ENCODE measurements around the gene LAT.

GRCh38 chr16:29011851-29012250 is 27.0 kb downstream of the LAT start:
- no peak for TF ChIP-seq FOXM1 (IDR thresholded peaks at IDR 0.05; ENCODE audit: borderline replicate concordance)
- no peak for TF ChIP-seq BHLHE40 (IDR thresholded peaks at IDR 0.05; ENCODE audit: borderline replicate concordance)
- no peak for TF ChIP-seq PKNOX1 (IDR thresholded peaks at IDR 0.05)
- TF ChIP-seq FOXK2 (IDR thresholded peaks at IDR 0.05), result no peak
- TF ChIP-seq TARDBP (IDR thresholded peaks at IDR 0.05), result no peak
- no peak for TF ChIP-seq SP1 (IDR thresholded peaks at IDR 0.05)
- TF ChIP-seq ARNT (IDR thresholded peaks at IDR 0.05), result no peak
- TF ChIP-seq ZNF384 (IDR thresholded peaks at IDR 0.05), result no peak
- no peak for TF ChIP-seq CTBP1 (IDR thresholded peaks at IDR 0.05; ENCODE audit: borderline replicate concordance)
- TF ChIP-seq NFRKB (IDR thresholded peaks at IDR 0.05), result no peak
- no peak for TF ChIP-seq SUZ12 (IDR thresholded peaks at IDR 0.05)
- TF ChIP-seq FOXA1 (IDR thresholded peaks at IDR 0.05), result no peak
- no peak for TF ChIP-seq L3MBTL2 (conservative IDR thresholded peaks at IDR 0.05)
- no peak for TF ChIP-seq LEF1 (IDR thresholded peaks at IDR 0.05; ENCODE audit: borderline replicate concordance)
